ENCODE data around the gene GPR179.

- TF ChIP-seq EZH2 (IDR thresholded peaks at IDR 0.05; ENCODE audit: insufficient read depth, poor library complexity, severe bottlenecking) (no peak), EZH2phosphoT487 (IDR thresholded peaks at IDR 0.05; ENCODE audit: insufficient read depth, low read depth) (no peak)
Measured at GRCh38 chr17:38317081-38317480, 26.7 kb downstream of the GPR179 start.

Measured in GM23248 (cell line).